SKM-1 (cell line): ENCODE measurements around the gene ZNF740.
A peak's percentile ranks its signal among the peaks of the same experiment; 100 is the strongest.
"Not testable (repeated sequence)": the region's sequence is repeated elsewhere in the genome, so short reads cannot be mapped to it uniquely, and the experiment has no call there.

ENCODE experiments used
- DNase-seq: peaks from one replicate; lab custom pipeline; 2025; ENCODE audit not compliant: unreplicated experiment; lab: John Stamatoyannopoulos, UW

Gene ZNF740

GRCh38 chr12:53193985-53194716 lies 13.6 kb downstream of the ZNF740 start:
- no peak for DNase-seq

- DNase-seq: no peak
These were observed 14.5 kb downstream of the ZNF740 start for GRCh38 chr12:53194973-53195372.

- DNase-seq: no peak
These were observed 15.2 kb downstream of the ZNF740 start for GRCh38 chr12:53195516-53196420.

GRCh38 chr12:53196486-53196885 lies 16.0 kb downstream of the ZNF740 start:
- no peak for DNase-seq

- DNase-seq: no peak
These were observed 16.6 kb downstream of the ZNF740 start for GRCh38 chr12:53197011-53197640.

GRCh38 chr12:53198486-53199110 lies 18.1 kb downstream of the ZNF740 start:
- no peak for DNase-seq

- no peak for DNase-seq
These were observed 19.2 kb downstream of the ZNF740 start for GRCh38 chr12:53199700-53200099.

GRCh38 chr12:53200107-53200457 lies 19.6 kb downstream of the ZNF740 start:
- DNase-seq: no peak

- DNase-seq: no peak
These were observed 20.1 kb downstream of the ZNF740 start for GRCh38 chr12:53200458-53201176.

GRCh38 chr12:53201177-53201541 lies 20.6 kb downstream of the ZNF740 start:
- DNase-seq: no peak

GRCh38 chr12:53201639-53202038 lies 21.1 kb downstream of the ZNF740 start:
- DNase-seq: no peak

- DNase-seq: not testable (repeated sequence)
These were observed 21.8 kb downstream of the ZNF740 start for GRCh38 chr12:53202316-53202715.

GRCh38 chr12:53204351-53204750 lies 23.8 kb downstream of the ZNF740 start:
- no peak for DNase-seq

- peak; percentile 16 for DNase-seq
These were observed 25.4 kb downstream of the ZNF740 start for GRCh38 chr12:53205747-53206419.

- no peak for DNase-seq
These were observed 26.5 kb downstream of the ZNF740 start, which contains the start of gene ITGB7 for GRCh38 chr12:53207042-53207441. Gene ITGB7 (minus strand): TSS chr12:53207251. CDS start chr12:53200443, 6,808 bp downstream.

- no peak for DNase-seq
These were observed 27.9 kb downstream of the ZNF740 start for GRCh38 chr12:53208435-53208834.

- peak; percentile 24 for DNase-seq
These were observed 28.4 kb downstream of the ZNF740 start for GRCh38 chr12:53208877-53209463.

GRCh38 chr12:53210843-53211242 lies 30.3 kb downstream of the ZNF740 start:
- DNase-seq: no peak

GRCh38 chr12:53211476-53212381 lies 31.2 kb downstream of the ZNF740 start:
- no peak for DNase-seq
